H1 (cell line): ENCODE data around the gene RAI14.

Experiments used
- CHD1 ChIP-seq: IDR thresholded peaks from 2 replicates; pipeline ENCODE4 v1.6.1; 2012; ENCODE audit warnings: low read depth, low read length, improper control_type of control experiment
- EP300 ChIP-seq, 2 experiments: IDR thresholded peaks; 1 replicate in 1 of 2; 2 replicates in 1 of 2; pipeline ENCODE4 v1.6.1; 2011 to 2012; ENCODE audit warnings: low read depth in 2 of 2, low read length in 2 of 2, mild to moderate bottlenecking in 2 of 2, borderline replicate concordance in 1 of 2, inconsistent platforms in 1 of 2, moderate library complexity in 1 of 2
- EZH2 ChIP-seq: fragments of 200-600 bp; sonication (generic); IDR thresholded peaks from 2 replicates; pipeline ENCODE4 v1.7.1; 2012; ENCODE audit warnings: low read depth, mild to moderate bottlenecking, moderate library complexity, low read length, inconsistent platforms; ENCODE audit not compliant: severe bottlenecking
- HDAC6 ChIP-seq: IDR thresholded peaks from one replicate; pipeline ENCODE4 v1.7.1; 2012; ENCODE audit warnings: low read depth, mild to moderate bottlenecking, inconsistent platforms, low read length, moderate library complexity
- POLR2A ChIP-seq, 2 experiments: IDR thresholded peaks; 1 replicate in 1 of 2; 2 replicates in 1 of 2; pipeline ENCODE4 v1.6.1; 2011; ENCODE audit warnings: low read depth in 2 of 2, low read length in 2 of 2, mild to moderate bottlenecking in 2 of 2; ENCODE audit errors: control extremely low read depth in 1 of 2
- POLR2AphosphoS5 ChIP-seq: IDR thresholded peaks from 2 replicates; pipeline ENCODE4 v1.6.1; 2011; ENCODE audit warnings: low read depth, low read length
- SIX5 ChIP-seq: IDR thresholded peaks from 2 replicates; pipeline ENCODE4 v1.6.1; 2011; ENCODE audit warnings: mild to moderate bottlenecking, low read depth, low read length
- TAF1 ChIP-seq: IDR thresholded peaks from 2 replicates; pipeline ENCODE4 v1.6.1; 2011; ENCODE audit warnings: mild to moderate bottlenecking, low read depth, low read length
- TF ChIP-seq, protein P1 (sequence below): IDR thresholded peaks from 2 replicates; pipeline ENCODE4 v1.6.1; 2011; ENCODE audit warnings: low read length, improper control_type of control experiment
- TF ChIP-seq, protein P2 (sequence below): IDR thresholded peaks from 2 replicates; pipeline ENCODE4 v1.6.1; 2012; ENCODE audit warnings: low read length, inconsistent platforms
- TF ChIP-seq, protein P3 (sequence below), 3 experiments: IDR thresholded peaks; 1 replicate in 2 of 3; 2 replicates in 1 of 3; pipeline versions ENCODE4 v1.5.1 to v1.6.1; 2011; ENCODE audit warnings: low read length in 3 of 3, mild to moderate bottlenecking in 3 of 3, inconsistent platforms in 2 of 3, low read depth in 1 of 3, moderate library complexity in 1 of 3; ENCODE audit not compliant: insufficient read depth in 1 of 3; ENCODE audit errors: control extremely low read depth in 1 of 3
- TF ChIP-seq, protein P4 (sequence below): IDR thresholded peaks from 2 replicates; pipeline ENCODE4 v1.6.1; 2011; ENCODE audit warnings: low read depth, mild to moderate bottlenecking, low read length; ENCODE audit not compliant: insufficient read depth

DNA sequence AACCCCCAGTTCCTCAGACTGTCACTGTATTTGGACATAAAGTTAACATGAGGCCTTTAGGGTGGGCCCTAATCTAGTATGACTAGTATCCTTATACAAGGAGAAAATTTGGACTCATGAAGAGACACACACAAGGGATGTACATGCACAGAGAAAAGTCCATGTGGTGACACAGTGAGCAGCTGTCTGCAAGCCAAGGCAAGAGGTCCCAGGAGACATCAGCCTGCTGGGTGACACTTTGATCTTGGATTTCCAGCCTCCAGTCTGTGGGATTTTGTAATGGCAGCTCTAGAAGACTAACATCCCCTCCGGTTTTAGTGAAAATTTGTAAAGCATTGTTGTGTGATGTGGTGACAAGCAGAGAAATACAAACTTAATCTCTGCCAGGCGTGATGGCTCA, 66.1 kb downstream of the RAI14 start:
- TF ChIP-seq POLR2A (IDR thresholded peaks at IDR 0.05; ENCODE audit: control extremely low read depth in 1 of 2, low read depth in 2 of 2, low read length in 2 of 2) (no peak), CHD1 (no peak), TAF1 (no peak), EP300 (IDR thresholded peaks at IDR 0.05; ENCODE audit: borderline replicate concordance in 1 of 2, low read depth in 2 of 2, low read length in 2 of 2) (no peak), POLR2AphosphoS5 (no peak), SIX5 (no peak), HDAC6 (no peak), EZH2 (no peak)
- TF ChIP-seq, protein P1, sequence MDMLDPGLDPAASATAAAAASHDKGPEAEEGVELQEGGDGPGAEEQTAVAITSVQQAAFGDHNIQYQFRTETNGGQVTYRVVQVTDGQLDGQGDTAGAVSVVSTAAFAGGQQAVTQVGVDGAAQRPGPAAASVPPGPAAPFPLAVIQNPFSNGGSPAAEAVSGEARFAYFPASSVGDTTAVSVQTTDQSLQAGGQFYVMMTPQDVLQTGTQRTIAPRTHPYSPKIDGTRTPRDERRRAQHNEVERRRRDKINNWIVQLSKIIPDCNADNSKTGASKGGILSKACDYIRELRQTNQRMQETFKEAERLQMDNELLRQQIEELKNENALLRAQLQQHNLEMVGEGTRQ: no peak
- TF ChIP-seq, protein P2, sequence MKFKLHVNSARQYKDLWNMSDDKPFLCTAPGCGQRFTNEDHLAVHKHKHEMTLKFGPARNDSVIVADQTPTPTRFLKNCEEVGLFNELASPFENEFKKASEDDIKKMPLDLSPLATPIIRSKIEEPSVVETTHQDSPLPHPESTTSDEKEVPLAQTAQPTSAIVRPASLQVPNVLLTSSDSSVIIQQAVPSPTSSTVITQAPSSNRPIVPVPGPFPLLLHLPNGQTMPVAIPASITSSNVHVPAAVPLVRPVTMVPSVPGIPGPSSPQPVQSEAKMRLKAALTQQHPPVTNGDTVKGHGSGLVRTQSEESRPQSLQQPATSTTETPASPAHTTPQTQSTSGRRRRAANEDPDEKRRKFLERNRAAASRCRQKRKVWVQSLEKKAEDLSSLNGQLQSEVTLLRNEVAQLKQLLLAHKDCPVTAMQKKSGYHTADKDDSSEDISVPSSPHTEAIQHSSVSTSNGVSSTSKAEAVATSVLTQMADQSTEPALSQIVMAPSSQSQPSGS: no peak
- TF ChIP-seq, protein P3, sequence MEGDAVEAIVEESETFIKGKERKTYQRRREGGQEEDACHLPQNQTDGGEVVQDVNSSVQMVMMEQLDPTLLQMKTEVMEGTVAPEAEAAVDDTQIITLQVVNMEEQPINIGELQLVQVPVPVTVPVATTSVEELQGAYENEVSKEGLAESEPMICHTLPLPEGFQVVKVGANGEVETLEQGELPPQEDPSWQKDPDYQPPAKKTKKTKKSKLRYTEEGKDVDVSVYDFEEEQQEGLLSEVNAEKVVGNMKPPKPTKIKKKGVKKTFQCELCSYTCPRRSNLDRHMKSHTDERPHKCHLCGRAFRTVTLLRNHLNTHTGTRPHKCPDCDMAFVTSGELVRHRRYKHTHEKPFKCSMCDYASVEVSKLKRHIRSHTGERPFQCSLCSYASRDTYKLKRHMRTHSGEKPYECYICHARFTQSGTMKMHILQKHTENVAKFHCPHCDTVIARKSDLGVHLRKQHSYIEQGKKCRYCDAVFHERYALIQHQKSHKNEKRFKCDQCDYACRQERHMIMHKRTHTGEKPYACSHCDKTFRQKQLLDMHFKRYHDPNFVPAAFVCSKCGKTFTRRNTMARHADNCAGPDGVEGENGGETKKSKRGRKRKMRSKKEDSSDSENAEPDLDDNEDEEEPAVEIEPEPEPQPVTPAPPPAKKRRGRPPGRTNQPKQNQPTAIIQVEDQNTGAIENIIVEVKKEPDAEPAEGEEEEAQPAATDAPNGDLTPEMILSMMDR (IDR thresholded peaks at IDR 0.05; ENCODE audit: control extremely low read depth in 1 of 3, insufficient read depth in 1 of 3, low read depth in 1 of 3, low read length in 3 of 3): no peak
- TF ChIP-seq, protein P4, sequence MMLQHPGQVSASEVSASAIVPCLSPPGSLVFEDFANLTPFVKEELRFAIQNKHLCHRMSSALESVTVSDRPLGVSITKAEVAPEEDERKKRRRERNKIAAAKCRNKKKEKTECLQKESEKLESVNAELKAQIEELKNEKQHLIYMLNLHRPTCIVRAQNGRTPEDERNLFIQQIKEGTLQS: no peak
